NCI-H226 (cell line): Measurements from ENCODE around the gene UGT1A1.
"Not testable (repeated sequence)": the region's sequence is repeated elsewhere in the genome, so short reads cannot be mapped to it uniquely, and the experiment has no call there.

ENCODE experiments used
- DNase-seq: peaks from one replicate; pipeline ENCODE4 v3.0.0-alpha.2; 2015

The UGT1A1 gene

DNA sequence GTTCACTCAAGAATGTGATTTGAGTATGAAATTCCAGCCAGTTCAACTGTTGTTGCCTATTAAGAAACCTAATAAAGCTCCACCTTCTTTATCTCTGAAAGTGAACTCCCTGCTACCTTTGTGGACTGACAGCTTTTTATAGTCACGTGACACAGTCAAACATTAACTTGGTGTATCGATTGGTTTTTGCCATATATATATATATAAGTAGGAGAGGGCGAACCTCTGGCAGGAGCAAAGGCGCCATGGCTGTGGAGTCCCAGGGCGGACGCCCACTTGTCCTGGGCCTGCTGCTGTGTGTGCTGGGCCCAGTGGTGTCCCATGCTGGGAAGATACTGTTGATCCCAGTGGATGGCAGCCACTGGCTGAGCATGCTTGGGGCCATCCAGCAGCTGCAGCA lies at the start of gene UGT1A1:
Gene UGT1A1 (plus strand): TSS at position 228 of the 400 bp plus-strand sequence. CDS start 18 bp downstream, at position 246.
- DNase-seq: no peak

DNA sequence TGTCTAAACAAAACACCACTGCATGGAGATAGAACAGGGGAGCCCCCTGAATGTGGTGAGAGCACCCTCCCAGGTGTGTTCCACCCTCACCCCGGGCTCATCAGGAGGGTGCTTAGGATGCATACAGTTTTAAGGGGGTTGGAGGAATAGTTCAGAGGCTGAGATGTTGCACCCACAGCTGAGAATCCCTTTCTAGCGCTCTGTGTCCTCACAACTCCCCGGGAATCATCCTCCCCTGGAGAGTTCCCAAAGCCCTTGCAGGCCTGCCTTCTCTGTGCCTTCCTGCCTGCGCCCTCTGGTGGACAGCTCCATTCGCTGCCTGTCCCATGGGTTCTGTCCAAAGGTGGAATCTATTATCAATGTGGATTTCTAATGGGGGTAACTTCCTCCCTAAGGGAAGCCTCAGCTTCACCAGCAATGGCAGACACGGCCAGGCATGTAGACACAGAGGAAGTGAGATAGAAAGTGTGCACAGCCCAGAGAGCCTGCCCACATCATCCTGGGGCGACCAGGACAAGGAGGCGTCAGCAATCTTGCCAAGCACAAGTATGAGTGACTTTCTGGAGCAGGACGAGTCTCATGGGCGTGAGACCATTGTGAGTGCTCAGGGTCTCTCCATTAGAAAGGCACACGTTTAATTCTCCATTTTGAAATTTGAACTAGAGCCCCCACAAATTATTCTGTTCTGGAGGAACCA lies 48.6 kb upstream of the UGT1A1 start:
- DNase-seq: peak; percentile 69

DNA sequence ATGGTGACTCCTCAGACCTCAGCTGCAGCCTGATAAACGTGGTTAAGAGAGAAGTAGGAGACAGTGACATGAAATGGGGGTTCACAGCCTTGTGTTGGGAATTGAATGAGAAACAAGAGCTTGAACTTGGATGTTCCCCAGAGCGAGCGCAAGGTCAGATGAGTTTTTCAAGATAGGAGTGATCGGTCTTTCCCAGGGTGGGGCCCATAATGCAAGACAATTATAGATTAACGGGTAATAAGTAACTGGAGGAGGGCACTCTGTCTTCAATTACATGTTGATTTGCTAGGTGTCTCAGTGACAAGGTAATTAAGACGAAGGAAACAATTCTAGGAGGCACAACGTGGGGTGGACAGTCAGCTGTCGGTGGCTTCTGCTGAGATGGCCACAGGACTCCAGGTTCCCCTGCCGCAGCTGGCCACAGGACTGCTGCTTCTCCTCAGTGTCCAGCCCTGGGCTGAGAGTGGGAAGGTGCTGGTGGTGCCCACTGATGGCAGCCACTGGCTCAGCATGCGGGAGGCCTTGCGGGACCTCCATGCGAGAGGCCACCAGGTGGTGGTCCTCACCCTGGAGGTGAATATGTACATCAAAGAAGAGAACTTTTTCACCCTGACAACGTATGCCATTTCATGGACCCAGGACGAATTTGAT lies 47.3 kb upstream of the UGT1A1 start, which contains the start of gene UGT1A5:
Gene UGT1A5 (plus strand): TSS at position 297 of the 651 bp plus-strand sequence. CDS start 85 bp downstream, at position 382.
- no peak for DNase-seq

DNA sequence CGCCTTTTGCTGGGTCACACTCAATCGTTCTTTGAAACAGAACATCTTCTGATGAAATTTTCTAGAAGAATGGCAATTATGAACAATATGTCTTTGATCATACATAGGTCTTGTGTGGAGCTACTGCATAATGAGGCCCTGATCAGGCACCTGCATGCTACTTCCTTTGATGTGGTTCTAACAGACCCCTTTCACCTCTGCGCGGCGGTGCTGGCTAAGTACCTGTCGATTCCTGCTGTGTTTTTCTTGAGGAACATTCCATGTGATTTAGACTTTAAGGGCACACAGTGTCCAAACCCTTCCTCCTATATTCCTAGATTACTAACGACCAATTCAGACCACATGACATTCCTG lies 46.8 kb upstream of the UGT1A1 start:
- DNase-seq: no peak

DNA sequence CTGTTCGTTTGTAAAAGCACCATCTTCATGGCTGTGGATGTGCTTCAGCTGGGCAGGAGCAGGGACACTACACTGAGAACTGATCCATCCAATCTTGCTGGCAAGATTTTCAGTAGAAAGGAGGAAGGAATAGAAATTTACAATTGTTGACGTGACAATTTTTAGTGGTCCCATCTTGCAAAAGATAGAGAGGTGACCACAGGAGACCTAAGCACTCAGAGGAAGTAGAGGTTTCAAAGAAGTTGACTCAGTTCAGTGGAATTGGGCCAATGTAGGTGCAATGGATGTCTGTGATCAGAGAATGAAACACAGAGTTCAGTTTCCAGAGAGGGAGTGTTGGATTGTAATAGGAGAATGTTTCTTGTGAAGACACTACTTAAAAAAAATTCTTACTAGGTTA lies 45.9 kb upstream of the UGT1A1 start:
- no peak for DNase-seq

DNA sequence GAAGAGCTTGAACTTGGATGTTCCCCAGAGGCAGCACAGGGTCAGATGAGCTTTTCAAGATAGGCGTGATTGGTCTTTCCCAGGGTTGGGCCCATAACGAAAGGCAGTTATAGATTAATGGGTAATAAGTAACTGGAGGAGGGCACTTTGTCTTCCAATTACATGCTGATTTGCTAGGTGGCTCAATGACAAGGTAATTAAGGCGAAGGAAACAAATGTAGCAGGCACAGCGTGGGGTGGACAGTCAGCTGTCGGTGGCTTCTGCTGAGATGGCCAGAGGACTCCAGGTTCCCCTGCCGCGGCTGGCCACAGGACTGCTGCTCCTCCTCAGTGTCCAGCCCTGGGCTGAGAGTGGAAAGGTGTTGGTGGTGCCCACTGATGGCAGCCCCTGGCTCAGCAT lies 41.5 kb upstream of the UGT1A1 start, which contains the start of gene UGT1A4:
Gene UGT1A4 (plus strand): TSS at position 185 of the 400 bp plus-strand sequence. CDS start 85 bp downstream, at position 270.
- DNase-seq: no peak

DNA sequence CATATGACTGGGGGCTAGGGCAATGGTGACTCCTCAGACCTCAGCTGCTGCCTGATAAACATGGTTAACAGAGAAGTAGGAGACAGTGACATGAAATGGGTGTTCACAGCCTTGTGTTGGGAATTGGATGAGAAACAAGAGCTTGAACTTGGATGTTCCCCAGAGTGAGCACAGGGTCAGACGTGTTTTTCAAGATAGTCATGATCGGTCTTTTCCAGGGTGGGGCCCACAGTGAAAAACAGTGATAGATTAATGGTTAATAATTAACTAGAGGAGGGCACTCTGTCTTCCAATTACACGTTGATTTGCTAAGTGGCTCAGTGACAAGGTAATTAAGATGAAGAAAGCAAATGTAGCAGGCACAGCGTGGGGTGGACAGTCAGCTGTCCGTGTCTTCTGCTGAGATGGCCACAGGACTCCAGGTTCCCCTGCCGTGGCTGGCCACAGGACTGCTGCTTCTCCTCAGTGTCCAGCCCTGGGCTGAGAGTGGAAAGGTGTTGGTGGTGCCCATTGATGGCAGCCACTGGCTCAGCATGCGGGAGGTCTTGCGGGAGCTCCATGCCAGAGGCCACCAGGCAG lies 31.3 kb upstream of the UGT1A1 start, which contains the start of gene UGT1A3:
Gene UGT1A3 (plus strand): TSS at position 320 of the 579 bp plus-strand sequence. CDS start 85 bp downstream, at position 405.
- no peak for DNase-seq

DNA sequence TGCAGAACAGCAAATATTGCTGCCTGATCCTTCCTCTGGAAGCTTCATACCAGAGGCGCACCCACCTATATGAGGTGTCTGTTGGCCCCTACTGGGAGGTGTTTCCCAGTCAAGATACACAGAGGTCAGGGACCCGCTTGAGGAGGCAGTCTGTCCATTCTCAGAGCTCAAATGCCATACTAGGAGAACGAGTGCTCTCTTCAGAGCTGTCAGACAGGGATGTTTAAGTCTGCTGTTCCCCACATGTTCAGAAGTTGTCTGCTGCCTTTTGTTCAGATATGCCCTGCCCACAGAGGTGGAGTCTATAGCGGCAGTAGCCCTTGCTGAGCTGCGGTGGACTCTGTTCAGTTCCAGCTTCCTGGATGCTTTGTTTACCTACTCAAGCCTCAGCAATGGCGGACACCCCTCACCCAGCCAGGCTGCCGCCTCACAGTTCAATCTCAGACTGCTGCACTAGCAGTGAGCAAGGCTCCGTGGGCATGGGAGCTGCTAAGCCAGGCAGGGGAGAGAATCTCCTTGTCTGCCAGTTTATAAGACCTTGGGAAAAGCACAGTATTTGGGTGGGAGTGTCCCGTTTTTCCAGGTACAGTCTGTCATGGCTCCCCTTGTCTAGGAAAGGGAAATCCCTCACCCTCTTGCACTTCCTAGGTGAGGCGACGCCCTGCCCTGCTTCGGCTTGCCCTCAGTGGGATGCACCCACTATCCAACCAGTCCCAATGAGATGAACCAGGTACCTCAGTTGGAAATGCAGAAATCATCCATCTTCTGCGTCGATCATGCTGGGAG lies 23.0 kb upstream of the UGT1A1 start:
- not testable (repeated sequence) for DNase-seq

DNA sequence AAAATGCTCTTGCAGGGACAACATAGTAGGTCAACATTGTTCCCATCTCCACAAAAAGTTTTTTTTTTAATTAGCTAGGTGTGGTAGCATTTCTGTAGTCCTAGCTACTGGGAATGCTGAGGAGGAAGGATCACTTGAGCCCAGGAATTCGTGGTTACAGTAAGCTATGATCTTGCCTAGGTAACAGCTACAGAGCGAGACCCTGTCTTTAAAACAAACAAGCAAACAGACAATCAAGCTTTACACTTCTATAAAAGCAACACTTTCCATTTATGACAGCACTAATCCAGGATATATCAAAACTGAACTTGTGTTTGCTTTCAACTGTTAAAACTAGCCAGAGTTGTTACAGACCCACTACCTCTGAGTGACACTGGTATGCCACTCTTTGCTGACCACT lies 19.2 kb upstream of the UGT1A1 start:
- DNase-seq: no peak

DNA sequence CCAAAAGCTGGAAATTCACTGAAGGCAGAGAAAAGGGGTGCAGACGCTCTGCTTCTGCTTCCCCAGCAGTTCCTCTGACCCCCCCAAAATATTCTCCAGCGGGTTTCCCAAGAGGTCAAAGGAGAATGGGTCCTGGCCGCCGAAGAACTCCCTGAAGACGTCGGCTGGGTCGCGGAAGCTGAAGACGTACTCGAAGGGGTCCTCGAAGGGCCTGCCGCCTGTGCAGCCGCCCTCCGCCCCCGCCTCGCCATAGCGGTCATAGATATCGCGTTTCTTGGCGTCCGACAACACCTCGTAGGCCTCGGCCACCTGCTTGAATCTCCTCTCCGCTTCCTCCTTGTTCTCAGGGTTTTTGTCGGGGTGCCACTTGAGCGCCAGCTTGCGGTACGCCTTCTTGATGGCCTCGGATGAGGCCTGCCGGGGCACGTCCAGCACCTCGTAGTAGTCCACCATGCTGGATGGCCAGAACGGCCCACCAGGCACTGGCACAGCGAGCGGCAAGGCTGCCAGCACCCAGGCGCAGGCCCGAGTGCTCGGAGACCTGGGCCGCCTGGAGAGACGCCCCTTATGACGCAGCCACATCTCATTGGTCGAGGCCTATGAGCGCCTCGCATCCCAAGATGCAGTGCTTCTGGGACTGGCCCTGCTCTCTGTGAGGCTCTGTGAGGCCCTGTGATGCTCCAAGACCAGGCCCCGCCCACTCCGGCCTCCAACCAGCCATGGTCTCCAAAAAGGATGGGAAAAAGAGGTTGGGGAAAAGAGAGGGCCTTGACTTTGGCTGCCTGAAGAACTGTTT lies 16.4 kb upstream of the UGT1A1 start:
- DNase-seq: no peak

DNA sequence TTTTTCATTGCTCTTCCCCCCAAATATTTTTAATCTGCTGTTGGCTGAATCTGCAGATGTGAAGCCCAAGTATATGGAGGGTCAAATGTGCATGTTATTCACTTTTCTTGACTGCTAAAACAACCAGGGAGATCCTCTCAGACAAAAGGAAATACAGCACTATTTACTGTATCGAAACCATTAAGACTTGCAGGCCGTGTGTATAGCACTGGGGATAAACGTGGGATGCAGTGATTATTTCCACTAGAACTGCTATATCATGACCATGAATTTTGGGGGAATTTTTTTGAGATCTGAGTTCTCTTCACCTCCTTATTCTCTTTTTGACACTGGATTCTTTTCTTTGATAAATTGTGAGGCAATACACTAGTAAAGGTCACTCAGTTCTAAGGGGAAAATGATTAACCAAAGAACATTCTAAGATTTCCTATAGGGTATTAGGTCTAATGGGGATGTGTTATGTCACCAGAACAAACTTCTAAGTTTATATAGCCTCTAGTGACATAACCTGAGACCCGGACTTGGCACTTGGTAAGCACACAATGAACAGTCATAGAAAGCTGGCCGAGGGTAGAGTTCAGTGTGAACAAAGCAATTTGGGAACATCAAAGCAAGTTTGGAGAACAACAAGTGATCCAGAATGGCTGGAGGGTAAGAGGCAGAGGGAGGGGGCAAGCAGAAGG lies 14.9 kb upstream of the UGT1A1 start:
- DNase-seq: no peak

DNA sequence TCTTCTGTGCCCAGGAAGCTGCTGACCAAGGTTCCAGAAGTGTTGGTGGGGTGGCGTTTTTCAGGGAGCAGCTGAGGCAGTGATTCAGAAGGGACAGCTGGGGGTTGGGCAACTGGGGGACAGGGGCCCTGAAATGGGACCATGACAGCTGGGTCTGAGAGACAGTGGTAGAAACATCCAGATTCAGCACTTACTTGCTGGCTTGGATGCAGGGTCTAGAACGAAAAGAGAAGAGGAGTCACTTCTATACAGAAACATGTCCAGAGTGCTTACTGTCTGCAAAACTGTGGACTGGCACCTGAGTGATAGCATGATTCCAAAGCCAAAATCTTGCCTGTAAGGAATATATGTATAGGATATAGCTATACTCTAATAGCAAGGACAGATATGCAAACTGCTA lies 14.2 kb upstream of the UGT1A1 start:
- DNase-seq: not testable (repeated sequence)

DNA sequence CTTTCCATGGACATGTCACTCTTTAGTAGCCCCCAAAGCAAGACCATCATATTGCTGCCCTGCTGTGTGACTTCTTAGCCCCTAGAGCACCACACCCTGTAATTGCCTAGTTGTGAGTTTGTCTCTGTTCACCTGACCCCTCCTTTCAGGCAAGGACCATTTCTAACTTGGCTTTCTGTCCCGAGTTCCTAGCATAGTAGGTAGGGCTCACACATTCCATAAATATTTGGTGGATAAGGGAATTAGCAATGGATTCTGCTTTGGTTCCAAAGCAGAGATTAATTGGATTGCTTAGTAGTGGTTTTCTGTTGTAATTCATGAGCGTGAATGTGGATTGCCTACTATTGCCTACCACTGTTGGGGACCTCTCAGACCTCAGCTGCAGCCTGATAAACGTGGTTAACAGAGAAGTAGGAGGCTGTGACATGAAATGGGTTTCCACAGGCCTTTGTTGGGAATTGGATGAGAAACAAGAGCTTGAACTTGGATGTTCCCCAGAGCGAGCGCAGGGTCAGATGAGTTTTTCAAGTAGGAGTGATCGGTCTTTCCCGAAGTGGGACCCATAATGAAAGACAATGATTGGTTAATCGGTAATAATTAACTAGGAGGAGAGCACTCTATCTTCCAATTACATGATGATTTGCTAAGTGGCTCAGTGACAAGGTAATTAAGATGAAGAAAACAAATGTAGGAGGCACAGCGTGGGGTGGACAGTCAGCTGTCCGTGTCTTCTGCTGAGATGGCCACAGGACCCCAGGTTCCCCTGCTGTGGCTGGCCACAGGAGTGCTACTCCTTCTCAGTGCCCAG lies 13.4 kb upstream of the UGT1A1 start:
- peak; percentile 17 for DNase-seq

DNA sequence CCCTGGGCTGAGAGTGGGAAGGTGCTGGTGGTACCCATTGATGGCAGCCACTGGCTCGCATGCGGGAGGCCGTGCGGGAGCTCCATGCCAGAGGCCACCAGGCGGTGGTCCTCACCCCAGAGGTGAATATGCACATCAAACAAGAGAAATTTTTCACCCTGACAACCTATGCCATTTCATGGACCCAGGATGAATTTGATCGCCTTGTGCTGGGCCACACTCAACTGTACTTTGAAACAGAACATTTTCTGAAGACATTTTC lies 12.9 kb upstream of the UGT1A1 start:
- no peak for DNase-seq

DNA sequence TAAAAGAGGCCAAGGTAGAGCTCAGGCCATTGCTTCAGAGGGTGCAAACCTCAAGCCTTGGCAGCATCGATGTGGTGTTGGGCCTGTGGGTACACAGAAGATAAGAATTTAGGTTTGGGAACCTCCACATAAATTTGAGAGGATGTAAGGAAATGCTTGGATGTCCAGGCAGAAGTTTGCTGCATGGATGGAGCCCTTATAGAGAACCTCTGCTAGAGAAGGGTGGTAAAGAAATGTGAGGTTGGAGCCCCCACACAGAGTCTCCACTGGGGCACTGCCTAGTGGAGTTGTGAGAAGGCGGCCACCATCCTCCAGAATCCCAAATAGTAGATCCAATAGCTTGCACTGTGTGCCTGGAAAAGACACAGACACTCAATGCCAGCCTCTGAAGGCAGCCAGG lies 9.4 kb upstream of the UGT1A1 start:
- DNase-seq: not testable (repeated sequence)

DNA sequence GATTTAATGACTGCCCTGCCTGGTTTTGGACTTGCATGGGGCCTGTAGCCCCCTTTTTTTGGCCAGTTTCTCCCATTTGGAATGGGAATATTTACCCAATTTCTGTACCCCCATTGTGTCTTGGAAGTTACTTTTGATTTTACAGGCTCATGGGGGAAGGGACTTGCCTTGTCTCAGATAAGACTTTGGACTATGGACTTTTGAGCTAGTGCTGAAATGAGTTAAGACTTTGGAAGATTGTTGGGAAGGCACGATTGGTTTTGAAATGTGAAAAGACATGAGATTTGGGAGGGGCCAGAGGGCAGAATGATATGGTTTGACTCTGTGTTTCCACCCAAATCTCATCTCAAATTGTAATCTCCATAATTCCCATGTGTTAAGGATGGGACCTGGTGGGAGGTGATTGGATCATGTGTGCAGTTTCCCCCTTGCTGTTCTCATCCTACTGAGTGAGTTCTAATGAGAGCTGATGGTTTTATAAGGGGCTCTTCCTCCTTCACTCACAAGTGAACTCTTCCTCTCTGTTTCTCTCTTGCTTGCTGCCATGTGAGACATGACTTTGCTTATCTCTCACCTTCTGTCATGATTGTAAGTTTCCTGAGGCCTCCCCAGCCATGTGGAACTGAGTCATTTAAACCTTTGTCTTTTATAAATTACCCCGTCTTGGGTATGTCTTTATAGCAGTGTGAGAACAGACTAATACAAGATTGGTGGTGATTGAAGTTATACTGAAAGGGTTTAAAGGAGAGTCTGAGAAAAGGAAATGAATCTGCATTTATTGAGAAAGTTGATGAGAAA lies 8.7 kb upstream of the UGT1A1 start:
- DNase-seq: not testable (repeated sequence)

DNA sequence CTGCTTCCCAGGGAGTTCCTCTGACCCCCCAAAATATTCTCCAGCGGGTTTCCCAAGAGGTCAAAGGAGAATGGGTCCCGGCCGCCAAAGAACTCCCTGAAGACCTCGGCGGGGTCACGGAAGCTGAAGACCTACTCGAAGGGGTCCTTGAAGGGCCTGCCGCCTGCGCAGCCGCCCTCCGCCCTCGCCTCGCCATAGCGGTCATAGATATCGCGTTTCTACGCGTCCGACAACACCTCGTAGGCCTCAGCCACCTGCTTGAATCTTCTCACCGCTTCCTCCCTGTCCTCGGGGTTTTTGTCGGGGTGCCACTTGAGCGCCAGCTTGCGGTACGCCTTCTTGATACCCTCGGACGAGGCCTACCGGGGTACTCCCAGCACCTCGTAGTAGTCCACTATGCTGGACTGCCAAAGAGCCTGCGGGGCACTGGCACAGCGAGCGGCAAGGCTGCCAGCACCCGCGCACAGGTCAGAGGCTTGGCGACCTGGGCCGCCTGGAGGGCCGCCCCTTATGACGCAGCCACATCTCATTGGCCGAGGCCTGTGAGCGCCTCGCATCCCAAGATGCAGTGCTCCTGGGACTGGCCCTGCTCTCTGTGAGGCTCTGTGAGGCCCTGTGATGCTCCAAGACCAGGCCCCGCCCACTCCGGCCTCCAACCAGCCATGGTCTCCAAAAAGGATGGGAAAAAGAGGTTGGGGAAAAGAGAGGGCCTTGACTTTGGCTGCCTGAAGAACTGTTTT lies 5.0 kb upstream of the UGT1A1 start:
- DNase-seq: no peak

DNA sequence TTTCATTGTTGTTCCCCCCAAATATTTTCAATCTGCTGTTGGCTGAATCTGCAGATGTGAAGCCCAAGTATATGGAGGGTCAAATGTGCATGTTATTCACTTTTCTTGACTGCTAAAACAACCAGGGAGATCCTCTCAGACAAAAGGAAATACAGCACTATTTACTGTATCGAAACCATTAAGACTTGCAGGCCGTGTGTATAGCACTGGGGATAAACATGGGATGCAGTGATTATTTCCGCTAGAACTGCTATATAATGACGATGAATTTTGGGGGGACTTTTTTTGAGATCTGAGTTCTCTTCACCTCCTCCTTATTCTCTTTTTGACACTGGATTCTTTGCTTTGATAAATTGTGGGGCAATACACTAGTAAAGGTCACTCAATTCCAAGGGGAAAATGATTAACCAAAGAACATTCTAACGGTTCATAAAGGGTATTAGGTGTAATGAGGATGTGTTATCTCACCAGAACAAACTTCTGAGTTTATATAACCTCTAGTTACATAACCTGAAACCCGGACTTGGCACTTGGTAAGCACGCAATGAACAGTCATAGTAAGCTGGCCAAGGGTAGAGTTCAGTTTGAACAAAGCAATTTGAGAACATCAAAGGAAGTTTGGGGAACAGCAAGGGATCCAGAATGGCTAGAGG lies 3.5 kb upstream of the UGT1A1 start:
- DNase-seq: no peak

DNA sequence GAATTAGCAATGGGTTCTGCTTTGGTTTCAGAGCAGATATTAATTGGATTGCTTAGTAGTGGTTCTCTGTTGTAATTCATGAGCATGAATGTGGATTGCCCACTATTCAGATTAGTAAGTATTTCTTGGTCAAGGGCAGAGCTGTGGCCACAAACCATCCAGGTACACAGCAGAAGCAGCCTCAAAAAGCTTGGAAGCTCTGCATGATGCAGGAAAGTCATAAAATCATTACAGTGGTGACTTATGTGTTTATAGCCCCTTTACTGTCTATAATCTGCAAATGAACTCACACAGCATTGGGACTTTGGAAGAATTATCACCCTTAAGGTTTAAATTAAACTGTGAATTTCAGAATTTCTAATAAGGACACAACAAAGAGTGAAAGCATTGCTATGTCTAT lies 1.9 kb upstream of the UGT1A1 start:
- DNase-seq: no peak
